ENCODE measurements around the gene HINFP. TPM values are rescaled to one million over a fixed set of nuclear protein-coding genes. Genes with fewer than 3 reads are reported as not detected.

The HINFP gene, protein sequence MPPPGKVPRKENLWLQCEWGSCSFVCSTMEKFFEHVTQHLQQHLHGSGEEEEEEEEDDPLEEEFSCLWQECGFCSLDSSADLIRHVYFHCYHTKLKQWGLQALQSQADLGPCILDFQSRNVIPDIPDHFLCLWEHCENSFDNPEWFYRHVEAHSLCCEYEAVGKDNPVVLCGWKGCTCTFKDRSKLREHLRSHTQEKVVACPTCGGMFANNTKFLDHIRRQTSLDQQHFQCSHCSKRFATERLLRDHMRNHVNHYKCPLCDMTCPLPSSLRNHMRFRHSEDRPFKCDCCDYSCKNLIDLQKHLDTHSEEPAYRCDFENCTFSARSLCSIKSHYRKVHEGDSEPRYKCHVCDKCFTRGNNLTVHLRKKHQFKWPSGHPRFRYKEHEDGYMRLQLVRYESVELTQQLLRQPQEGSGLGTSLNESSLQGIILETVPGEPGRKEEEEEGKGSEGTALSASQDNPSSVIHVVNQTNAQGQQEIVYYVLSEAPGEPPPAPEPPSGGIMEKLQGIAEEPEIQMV
- total RNA-seq: 16.9 to 22.9 TPM (median 21.9 TPM) in 3 replicates
- long read RNA-seq, transcript HINFP-201 (10 exons, 3,163 nt): major isoform, 13 of 29 reads
- long read RNA-seq, partial matches to known transcripts: 3 of 29 reads
- long read RNA-seq, other reads (novel, unspliced or antisense): 13 of 29 reads

DNA sequence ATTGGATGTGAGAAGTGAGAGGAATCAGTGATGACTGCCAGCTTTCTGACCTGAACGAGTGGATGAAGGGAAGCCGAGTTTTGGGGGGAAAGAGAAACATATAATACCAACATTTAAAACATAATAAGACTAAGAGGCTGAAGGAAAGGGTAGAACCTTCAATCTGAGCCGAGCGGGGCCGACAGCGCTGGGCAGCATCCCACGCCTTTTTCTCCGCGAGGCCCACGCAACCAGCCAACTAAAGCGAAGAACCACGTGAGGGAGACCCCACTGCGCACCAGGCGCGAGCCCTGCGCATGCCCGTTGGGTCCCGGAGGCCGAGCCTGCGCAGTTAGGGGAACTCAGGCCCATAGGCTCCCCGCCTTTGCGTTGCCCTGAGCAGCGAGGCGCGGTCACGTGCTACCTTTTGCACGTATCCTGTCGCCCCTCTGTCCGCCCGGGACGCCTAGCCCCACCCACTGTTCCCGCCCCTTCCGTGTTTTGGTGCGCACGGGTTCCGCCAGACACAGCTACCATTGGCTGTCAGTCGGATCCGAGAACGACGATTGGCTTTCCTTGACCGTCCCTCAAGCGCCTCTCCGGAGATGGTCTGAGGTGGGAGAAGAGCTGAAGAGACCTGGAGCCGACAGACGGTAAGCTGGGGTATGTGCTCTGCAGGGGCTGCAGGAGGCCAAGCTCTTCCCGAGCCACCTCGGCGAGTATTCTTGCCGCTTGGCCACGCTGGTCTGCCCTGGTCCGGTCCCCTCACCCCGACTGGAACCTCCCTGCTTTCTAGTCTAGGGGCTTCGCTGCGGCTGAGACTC is at the start of gene HINFP:
Gene HINFP, plus strand, starts transcription at position 573 of the 803 bp plus-strand sequence. CDS start 5,365 bp downstream, outside the sequence.
- peak within 1 kb of the TSS; percentile 90 for H3K4me3 Mint-ChIP-seq (ENCODE audit: unreplicated experiment)
- peaks cover 28% of the 10 kb centered on the region for H3K4me1 Mint-ChIP-seq (ENCODE audit: low read depth)
- peak; percentile 100 for DNase-seq (ENCODE audit: low spot score)
- TF ChIP-seq, protein P1, sequence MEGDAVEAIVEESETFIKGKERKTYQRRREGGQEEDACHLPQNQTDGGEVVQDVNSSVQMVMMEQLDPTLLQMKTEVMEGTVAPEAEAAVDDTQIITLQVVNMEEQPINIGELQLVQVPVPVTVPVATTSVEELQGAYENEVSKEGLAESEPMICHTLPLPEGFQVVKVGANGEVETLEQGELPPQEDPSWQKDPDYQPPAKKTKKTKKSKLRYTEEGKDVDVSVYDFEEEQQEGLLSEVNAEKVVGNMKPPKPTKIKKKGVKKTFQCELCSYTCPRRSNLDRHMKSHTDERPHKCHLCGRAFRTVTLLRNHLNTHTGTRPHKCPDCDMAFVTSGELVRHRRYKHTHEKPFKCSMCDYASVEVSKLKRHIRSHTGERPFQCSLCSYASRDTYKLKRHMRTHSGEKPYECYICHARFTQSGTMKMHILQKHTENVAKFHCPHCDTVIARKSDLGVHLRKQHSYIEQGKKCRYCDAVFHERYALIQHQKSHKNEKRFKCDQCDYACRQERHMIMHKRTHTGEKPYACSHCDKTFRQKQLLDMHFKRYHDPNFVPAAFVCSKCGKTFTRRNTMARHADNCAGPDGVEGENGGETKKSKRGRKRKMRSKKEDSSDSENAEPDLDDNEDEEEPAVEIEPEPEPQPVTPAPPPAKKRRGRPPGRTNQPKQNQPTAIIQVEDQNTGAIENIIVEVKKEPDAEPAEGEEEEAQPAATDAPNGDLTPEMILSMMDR (IDR thresholded peaks at IDR 0.05): no peak
- peaks cover 4% of the 10 kb centered on the region for H3K36me3 Mint-ChIP-seq (ENCODE audit: low read depth)
- H3K9me3 Mint-ChIP-seq (ENCODE audit: low read depth): no peaks in the 10 kb centered on the region
- H3K27ac Mint-ChIP-seq (ENCODE audit: unreplicated experiment): peak within 1 kb of the TSS; percentile 89
- H3K27me3 Mint-ChIP-seq (ENCODE audit: low read depth): no peaks in the 10 kb centered on the region

DNA sequence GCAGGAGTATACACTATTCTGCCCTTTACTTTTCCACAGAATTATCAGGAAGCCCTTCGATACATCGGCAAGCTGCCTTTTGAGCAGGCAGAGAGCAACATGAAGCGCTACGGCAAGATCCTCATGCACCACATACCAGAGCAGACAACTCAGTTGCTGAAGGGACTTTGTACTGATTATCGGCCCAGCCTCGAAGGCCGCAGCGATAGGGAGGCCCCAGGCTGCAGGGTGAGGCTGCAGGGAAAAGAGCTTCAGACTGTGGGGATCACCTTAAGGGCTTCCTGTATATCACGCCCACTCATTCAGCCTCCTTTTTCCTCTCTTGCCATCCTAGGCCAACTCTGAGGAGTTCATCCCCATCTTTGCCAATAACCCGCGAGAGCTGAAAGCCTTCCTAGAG is 43.5 kb upstream of the HINFP start:
- peaks cover 38% of the 10 kb centered on the region for H3K36me3 Mint-ChIP-seq (ENCODE audit: low read depth)
- H3K9me3 Mint-ChIP-seq (ENCODE audit: low read depth): no peaks in the 10 kb centered on the region
- no peaks in the 10 kb centered on the region for H3K4me1 Mint-ChIP-seq (ENCODE audit: low read depth)

DNA sequence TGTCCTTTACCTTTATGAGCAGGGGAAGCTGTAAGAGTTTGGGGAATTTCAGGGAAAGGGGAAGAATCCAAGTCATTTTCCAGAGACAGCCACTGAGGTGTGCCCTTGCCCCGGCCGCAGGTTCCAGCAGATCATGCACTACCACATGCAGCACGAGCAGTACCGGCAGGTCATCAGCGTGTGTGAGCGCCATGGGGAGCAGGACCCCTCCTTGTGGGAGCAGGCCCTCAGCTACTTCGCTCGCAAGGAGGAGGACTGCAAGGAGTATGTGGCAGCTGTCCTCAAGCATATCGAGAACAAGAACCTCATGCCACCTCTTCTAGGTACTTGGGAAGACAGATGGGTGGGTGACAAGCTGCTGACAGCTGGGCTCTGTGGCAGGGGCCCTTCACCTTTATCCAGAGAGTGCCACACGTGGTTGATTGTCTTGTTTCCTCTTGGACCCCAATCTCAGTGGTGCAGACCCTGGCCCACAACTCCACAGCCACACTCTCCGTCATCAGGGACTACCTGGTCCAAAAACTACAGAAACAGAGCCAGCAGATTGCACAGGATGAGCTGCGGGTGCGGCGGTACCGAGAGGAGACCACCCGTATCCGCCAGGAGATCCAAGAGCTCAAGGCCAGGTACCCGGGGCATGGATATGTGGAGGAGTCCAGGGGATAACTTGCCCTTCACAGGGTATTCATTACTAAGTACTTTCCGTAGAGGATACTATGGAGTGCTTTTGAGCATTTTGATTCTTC is 42.5 kb upstream of the HINFP start:
- Mint-ChIP-seq H3K36me3 (ENCODE audit: low read depth) (peaks cover 33% of the 10 kb centered on the region), H3K4me1 (ENCODE audit: low read depth) (no peaks in the 10 kb centered on the region), H3K27ac (ENCODE audit: unreplicated experiment) (peak overlapping the region; percentile 41), H3K27me3 (ENCODE audit: low read depth) (no peaks in the 10 kb centered on the region), H3K4me3 (ENCODE audit: unreplicated experiment) (no peak overlapping the region), H3K9me3 (ENCODE audit: low read depth) (no peaks in the 10 kb centered on the region)
- TF ChIP-seq, protein P1 (IDR thresholded peaks at IDR 0.05): no peak
- DNase-seq (ENCODE audit: low spot score): no peak

More for the DNA sequence above, 43.5 kb upstream of the HINFP start:
- no peak overlapping the region for H3K27ac Mint-ChIP-seq (ENCODE audit: unreplicated experiment)
- H3K4me3 Mint-ChIP-seq (ENCODE audit: unreplicated experiment): no peak overlapping the region
- TF ChIP-seq, protein P1 (IDR thresholded peaks at IDR 0.05): no peak
- no peaks in the 10 kb centered on the region for H3K27me3 Mint-ChIP-seq (ENCODE audit: low read depth)
- no peak for DNase-seq (ENCODE audit: low spot score)

DNA sequence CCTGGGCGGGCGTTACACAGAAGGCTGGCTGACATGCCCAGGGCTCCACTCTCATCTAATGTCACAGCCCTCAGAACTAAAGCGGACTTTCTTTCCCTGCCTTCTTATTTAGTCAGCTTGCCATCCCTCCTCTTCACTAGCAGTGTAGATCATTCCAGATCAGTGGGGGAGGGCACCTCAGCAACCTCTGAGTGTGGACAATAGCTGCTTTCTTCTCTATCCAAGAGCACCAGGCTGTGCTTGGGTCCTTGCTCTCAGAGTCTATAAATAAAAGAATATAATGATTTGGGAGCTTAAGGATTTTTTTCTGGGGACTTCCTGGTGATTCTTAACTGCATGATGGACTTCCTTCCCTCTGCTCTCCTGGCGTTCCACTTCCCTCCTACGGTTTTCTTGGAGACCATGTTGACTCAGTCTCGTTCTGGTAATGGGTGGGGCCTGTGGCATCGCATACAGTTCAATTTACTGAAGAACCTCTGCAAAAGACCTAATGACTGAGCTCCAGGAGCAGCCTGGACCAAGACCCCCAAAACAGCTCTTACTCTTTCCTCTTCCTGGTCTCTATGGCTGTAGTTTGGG is 39.6 kb upstream of the HINFP start:
- Mint-ChIP-seq H3K9me3 (ENCODE audit: low read depth) (no peaks in the 10 kb centered on the region), H3K27ac (ENCODE audit: unreplicated experiment) (peak overlapping the region; percentile 33), H3K27me3 (ENCODE audit: low read depth) (no peaks in the 10 kb centered on the region), H3K4me1 (ENCODE audit: low read depth) (peaks cover 16% of the 10 kb centered on the region), H3K36me3 (ENCODE audit: low read depth) (peaks cover 27% of the 10 kb centered on the region), H3K4me3 (ENCODE audit: unreplicated experiment) (no peak overlapping the region)
- TF ChIP-seq, protein P1 (IDR thresholded peaks at IDR 0.05): no peak
- DNase-seq (ENCODE audit: low spot score): no peak

Data from chondrocyte (in vitro differentiated cells).